Head of caudate nucleus (tissue), 42 donors: ENCODE measurements around the gene SLC25A22.

Experiments used
- DNase-seq, 42 donors: peaks; one replicate each; pipeline versions ENCODE4 v3.0.0 to v3.0.0-alpha.2; 2020 to 2021; ENCODE audit warnings: mixed read lengths in 7 of 42
- intact Hi-C: fragments of 100-400 bp; cut with DNase I; formaldehyde crosslinking; loops from one replicate; pipeline ENCODE4 v1.15.0; 2022

Gene SLC25A22

DNA sequence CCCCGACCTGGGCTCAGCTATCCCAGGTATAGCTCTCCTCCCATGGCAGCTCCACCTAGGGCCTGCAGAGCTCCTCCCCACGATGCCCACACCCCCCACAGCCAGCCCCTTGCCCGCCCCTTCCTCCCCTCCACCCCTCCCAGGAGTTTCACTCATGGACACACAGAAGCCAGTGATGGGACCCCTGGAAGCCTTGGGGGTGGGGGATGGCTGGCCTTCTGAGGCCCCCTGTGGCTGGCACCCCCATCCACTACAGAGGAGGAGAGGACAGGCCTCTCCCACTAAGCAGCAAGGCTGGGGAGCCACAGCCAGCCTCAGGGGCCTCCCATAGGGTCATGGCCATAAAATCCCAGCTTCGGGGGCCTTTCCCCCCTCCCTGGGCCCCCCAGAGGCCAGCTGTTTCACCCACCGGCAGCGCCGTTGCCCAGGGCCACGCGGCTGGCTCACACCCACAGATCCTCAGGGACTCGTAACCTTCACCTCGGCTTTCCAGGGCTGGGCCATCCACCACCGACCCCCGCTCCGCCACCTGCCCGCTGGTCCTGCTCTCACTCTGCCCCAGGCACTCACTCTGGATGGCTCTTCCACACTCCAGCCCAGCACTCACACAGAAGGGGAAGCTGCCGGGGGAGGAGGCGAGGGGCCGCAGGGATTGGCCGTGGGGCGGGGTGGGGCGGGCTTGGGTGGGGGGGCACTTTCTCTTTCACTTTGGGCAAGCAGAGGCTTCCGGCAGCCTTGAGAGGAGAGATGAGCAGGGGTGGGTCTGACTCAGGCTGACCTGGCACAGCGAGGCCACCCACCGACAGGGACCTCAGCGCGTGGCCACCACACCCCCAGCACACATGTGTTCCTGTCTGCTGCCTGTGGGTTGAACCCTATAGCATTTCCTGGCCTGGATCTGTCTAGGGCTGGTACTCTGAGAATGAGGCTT, 2.2 kb downstream of the SLC25A22 start:
- peak in 26 of 42 donors; percentile 42 to 75 (median 58) for DNase-seq
- intact Hi-C loops: loop anchor here (5.0 kb wide), 1 partner anchor 69 kb away; no protein-coding TSS in a partner anchor

GRCh38 chr11:794766-795633, 3.1 kb downstream of the SLC25A22 start:
- peak in 24 of 42 donors; percentile 41 to 80 (median 66) for DNase-seq
- intact Hi-C loops: loop anchor here (5.0 kb wide), 1 partner anchor 68 kb away; no protein-coding TSS in a partner anchor

- intact Hi-C loops: no loop called here
- no peak for DNase-seq
These were observed 3.9 kb downstream of the SLC25A22 start for GRCh38 chr11:794013-794765.

DNA sequence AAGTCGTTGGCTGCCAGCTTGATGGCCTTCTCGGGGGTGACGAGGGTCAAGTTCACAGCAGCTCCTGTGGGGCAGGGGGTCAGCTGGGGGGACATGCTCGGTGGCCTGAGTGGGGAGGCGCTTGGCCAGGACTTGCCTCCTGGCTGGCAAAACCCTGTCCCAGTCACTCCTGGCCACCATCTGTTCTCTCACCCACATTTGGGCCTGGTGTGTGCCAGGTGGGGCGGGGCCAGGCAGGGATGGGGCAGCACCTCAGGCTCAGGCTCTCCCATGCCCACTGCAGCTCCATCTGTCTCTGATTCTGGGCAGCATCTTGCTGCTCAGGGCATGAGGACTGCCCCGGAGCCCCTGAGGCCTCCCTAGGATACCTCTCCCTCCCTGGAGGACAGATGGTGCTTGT, 4.5 kb downstream of the SLC25A22 start:
- intact Hi-C loops: no loop called here
- no peak for DNase-seq

- intact Hi-C loops: no loop called here
- DNase-seq: no peak
These were observed 5.2 kb downstream of the SLC25A22 start for GRCh38 chr11:792873-793272.

GRCh38 chr11:792535-792821, 5.6 kb downstream of the SLC25A22 start:
- no peak for DNase-seq
- intact Hi-C loops: no loop called here

- intact Hi-C loops: no loop called here
- DNase-seq: no peak
These were observed 6.2 kb downstream of the SLC25A22 start for GRCh38 chr11:791658-792534.

- no peak for DNase-seq
These were observed 7.1 kb downstream of the SLC25A22 start for GRCh38 chr11:790721-791564.

GRCh38 chr11:789943-790342, 8.1 kb downstream of the SLC25A22 start, which contains the start of gene CEND1:
Gene CEND1, minus strand, starts transcription at chr11:790090. Its CDS starts 1,514 bp downstream, at chr11:788576.
- intact Hi-C loops: no loop called here
- DNase-seq: peak in 41 of 42 donors; percentile 62 to 93 (median 84)

More at GRCh38 chr11:790721-791564, 7.1 kb downstream of the SLC25A22 start:
- intact Hi-C loops: no loop called here

DNA sequence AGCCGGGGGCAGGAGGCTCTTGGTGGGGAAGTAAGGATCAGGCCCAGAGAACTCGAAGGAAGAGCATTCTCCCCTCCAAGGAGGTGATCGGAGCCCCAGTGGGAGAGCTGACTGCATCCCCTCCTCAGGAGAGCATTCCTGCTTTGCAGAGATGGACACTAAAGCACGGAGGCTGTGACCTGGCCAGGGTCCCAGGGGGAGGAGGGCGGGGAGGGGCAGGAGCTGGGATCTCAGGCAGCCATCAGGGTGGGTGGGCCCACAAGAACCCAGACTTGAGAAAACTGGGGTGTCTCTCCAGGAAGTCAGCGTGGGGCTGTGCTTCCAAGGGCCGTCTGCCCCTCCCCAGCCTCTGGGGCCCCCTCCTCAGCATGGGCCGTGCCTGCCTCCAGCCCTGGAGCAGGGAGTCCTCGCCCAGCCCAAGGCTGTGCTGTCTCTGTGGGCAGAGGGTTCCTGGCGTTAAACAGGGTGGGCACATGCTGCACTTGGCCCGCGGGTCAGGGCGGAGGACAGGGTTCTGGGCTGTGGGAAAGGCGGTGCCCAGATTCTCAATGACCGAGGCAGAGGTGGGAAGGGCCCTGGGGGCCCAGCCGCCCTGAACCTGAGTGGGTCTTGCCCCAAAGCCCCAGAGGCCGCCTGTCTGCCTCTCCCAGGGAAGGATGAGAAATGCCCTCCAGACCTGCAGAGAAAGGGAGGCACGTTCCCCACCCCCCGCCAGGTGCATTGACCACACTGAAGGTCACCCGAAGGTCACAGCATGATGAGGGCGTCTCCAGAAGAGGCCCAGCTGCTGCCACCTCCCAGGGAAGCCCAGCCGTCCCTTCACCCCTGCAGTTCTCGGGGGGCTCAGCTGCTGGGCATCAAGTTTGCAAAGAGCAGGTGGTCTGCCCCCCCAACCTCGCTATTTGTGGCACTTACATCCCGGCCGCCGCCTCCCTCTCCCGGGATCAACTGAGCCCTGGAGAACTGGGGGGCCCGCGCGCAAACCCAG, 8.8 kb downstream of the SLC25A22 start:
- peak in 2 of 42 donors; percentile 14 to 36 for DNase-seq
- intact Hi-C loops: no loop called here

- intact Hi-C loops: no loop called here
- no peak for DNase-seq
These were observed 10.0 kb downstream of the SLC25A22 start for GRCh38 chr11:788009-788640.

DNA sequence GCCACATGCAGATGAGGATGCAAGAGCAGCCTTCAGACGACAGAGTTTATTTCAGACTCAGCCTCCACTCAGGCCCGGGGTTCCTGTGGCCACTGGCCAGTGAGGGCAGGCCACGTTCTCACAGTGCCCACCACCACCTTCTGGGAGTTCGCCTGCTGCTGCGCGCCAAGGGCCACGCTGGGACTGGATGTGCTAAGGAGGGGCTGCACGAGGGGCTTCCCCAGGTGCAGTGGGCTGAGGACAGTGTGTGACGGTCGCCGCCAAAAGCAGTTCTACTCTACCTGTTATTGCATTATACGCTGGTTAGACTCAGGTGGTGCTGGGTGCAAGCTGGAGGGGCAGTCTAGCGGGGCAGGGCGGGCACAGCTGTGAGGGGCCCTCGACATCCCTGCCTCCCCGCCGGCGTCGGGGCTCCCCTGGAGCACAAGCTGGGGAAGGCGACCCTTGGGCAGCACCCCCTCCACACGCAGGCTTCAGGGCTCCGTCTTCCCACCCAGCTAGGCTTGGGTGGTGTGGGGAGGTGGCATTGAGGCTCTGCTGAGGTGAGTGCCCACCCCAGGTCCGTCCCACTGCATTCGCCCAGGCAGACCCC, 10.9 kb downstream of the SLC25A22 start:
- DNase-seq: no peak
- intact Hi-C loops: no loop called here

- intact Hi-C loops: no loop called here
These were observed 11.6 kb downstream of the SLC25A22 start for GRCh38 chr11:786235-787083.

GRCh38 chr11:783581-784015, 14.5 kb downstream of the SLC25A22 start:
- intact Hi-C loops: no loop called here
- peak; percentile 73 to 95 (median 88) for DNase-seq

More at GRCh38 chr11:786235-787083, 11.6 kb downstream of the SLC25A22 start:
- DNase-seq: peak in 11 of 42 donors; percentile 29 to 76 (median 55)
